GM12878 (cell line): ENCODE data around the gene AEBP1. TPM values are rescaled to one million over a fixed set of nuclear protein-coding genes. Genes with fewer than 3 reads are reported as not detected.

Source experiments
- ATAC-seq: fragments of 200-7000 bp; cut with Tn5 transposase; 3 replicates; pipeline ENCODE4 v1.9.1; 2020; ENCODE audit warnings: mild to moderate bottlenecking, moderate library complexity
- BruUV-seq: library from RNA; stranded (reverse); fragments of 400-500 nt; replicated peaks from 2 replicates; lab custom pipeline; 2021; lab: Mats Ljungman, UMichigan
- CTCF ChIA-PET: fragments of 300-600 bp; sonication (Branson Sonifier 250); formaldehyde crosslinking; extraction: SDS; loops from one replicate; lab custom pipeline; 2021; ENCODE audit warnings: inconsistent platforms; lab: Yijun Ruan, JAX
- POLR2A ChIA-PET: fragments of 350-600 bp; formaldehyde crosslinking; extraction: SDS; loops from one replicate; lab custom pipeline; 2021; ENCODE audit warnings: inconsistent platforms; lab: Charles Lee
- RAD21 ChIA-PET: fragments of 300-600 bp; sonication (Branson Sonifier 250); formaldehyde crosslinking; loops from one replicate; lab custom pipeline; 2023; ENCODE audit warnings: antibody characterized with exemption; ENCODE audit not compliant: unreplicated experiment; lab: Charles Lee
- SMC1A ChIA-PET: fragments of 300-600 bp; sonication (Branson Sonifier 250); formaldehyde crosslinking; loops from one replicate; lab custom pipeline; 2023; ENCODE audit not compliant: unreplicated experiment, uncharacterized antibody; lab: Charles Lee
- DNase-seq: peaks from one replicate; pipeline ENCODE4 v3.0.0-alpha.2; 2011; ENCODE audit warnings: low read depth, low spot score
- FAIRE-seq: peaks from 3 replicates; lab custom pipeline; 2011; peaks lifted over from hg19 to GRCh38; lab: Jason Lieb, UNC
- H2AFZ ChIP-seq: 2 replicates; pipeline ENCODE4 v1.6.0; 2011; ENCODE audit warnings: low read depth, low read length, control low read depth; ENCODE audit not compliant: control insufficient read depth
- H3K27ac ChIP-seq: 2 replicates; pipeline ENCODE4 v1.5.1; 2011; ENCODE audit warnings: control low read depth; ENCODE audit not compliant: control insufficient read depth, insufficient read depth
- H3K27me3 ChIP-seq, 2 experiments: replicated peaks in 1 of 2; 2 replicates each; pipeline versions ENCODE4 v1.6.0 to v1.6.1; 2011; ENCODE audit warnings: low read length in 1 of 2; ENCODE audit not compliant: control insufficient read depth in 2 of 2, insufficient read depth in 2 of 2
- H3K36me3 ChIP-seq, 2 experiments: 2 replicates each; pipeline ENCODE4 v1.5.1; 2011; ENCODE audit warnings: low read length in 1 of 2; ENCODE audit not compliant: control insufficient read depth in 2 of 2, insufficient read depth in 2 of 2
- H3K4me1 ChIP-seq: 2 replicates; pipeline ENCODE4 v1.6.1; 2011; ENCODE audit warnings: mild to moderate bottlenecking, low read length, moderate library complexity, mixed read lengths; ENCODE audit not compliant: control insufficient read depth, insufficient read depth
- H3K4me2 ChIP-seq: 2 replicates; pipeline ENCODE4 v1.6.0; 2011; ENCODE audit warnings: control low read depth; ENCODE audit not compliant: control insufficient read depth, insufficient read depth
- H3K4me3 ChIP-seq: fragments of 200-600 bp; sonication (generic); 2 replicates; pipeline ENCODE4 v1.5.1; 2016
- H3K79me2 ChIP-seq: 2 replicates; pipeline ENCODE4 v1.6.0; 2011; ENCODE audit warnings: low read length; ENCODE audit not compliant: control insufficient read depth, insufficient read depth
- H3K9ac ChIP-seq: 2 replicates; pipeline ENCODE4 v1.8.0; 2011; ENCODE audit warnings: low read length, control low read depth, mixed read lengths; ENCODE audit not compliant: control insufficient read depth, insufficient read depth
- H3K9me3 ChIP-seq: replicated peaks from 3 replicates; pipeline ENCODE4 v1.5.1; 2011; ENCODE audit warnings: mild to moderate bottlenecking, low read length; ENCODE audit not compliant: control insufficient read depth, insufficient read depth
- H4K20me1 ChIP-seq: 2 replicates; pipeline ENCODE4 v1.6.0; 2011; ENCODE audit not compliant: control insufficient read depth, insufficient read depth
- CREM ChIP-seq: IDR thresholded peaks from 2 replicates; pipeline ENCODE4 v1.6.1; 2014; ENCODE audit warnings: antibody characterized with exemption, low read depth
- NR2F1 ChIP-seq: fragments of 450-650 bp; conservative IDR thresholded peaks from 2 replicates; pipeline ENCODE4 v1.6.1; 2017; ENCODE audit warnings: mild to moderate bottlenecking
- POLR2AphosphoS5 ChIP-seq: IDR thresholded peaks from 2 replicates; pipeline ENCODE4 v1.6.1; 2011; ENCODE audit warnings: mild to moderate bottlenecking, low read length, inconsistent platforms
- WGBS: methylation state at CpG from one replicate; pipeline ENCODE4 v1.1.6; 2016; ENCODE audit warnings: low lambda C conversion rate; ENCODE audit not compliant: insufficient replicate concordance, insufficient coverage; ENCODE audit errors: missing lambda C conversion rate; 5-methylcytosine and 5-hydroxymethylcytosine counted together
- in situ Hi-C: fragments of 300-500 bp; cut with MboI; formaldehyde crosslinking; loops from 9 replicates; pipeline ENCODE4 v1.14.3; 2018; ENCODE audit warnings: mixed read lengths
- intact Hi-C: fragments of 100-400 bp; cut with micrococcal nuclease; formaldehyde crosslinking; loops from one replicate; pipeline ENCODE4 v1.14.2; 2022; ENCODE audit not compliant: unreplicated experiment
- polyA plus RNA-seq, 11 experiments: library from polyadenylated mRNA; depleted of rRNA in 4 of 11; unstranded in 6 of 11; stranded (reverse) in 5 of 11; fragments of >200 nt; fragmentation: Nextera tagmentation in 4 of 11; fragmentation: Illumina TruSeq in 1 of 11; extraction: Ambion mirVana in 4 of 11; extraction: Trizol in 1 of 11; gene quantifications; 1 replicate in 1 of 11; 2 replicates in 10 of 11; pipeline versions ENCODE4 v1.2.1 to v1.2.3, GENCODE V29; 2011 to 2016; ENCODE audit warnings: inconsistent platforms in 2 of 11, missing spikeins in 2 of 11, low read depth in 1 of 11
- total RNA-seq, 4 experiments: library from RNA; depleted of rRNA in 3 of 4; stranded (reverse); fragments of >200 nt in 3 of 4; fragmentation: Illumina TruSeq in 1 of 4; extraction: Trizol in 1 of 4; gene quantifications; 2 replicates each; pipeline versions ENCODE4 v1.2.1 to v1.2.3, GENCODE V29; 2013 to 2021
- TF ChIP-seq, protein P1 (sequence below): IDR thresholded peaks from 2 replicates; pipeline ENCODE4 v1.6.1; 2011; ENCODE audit warnings: borderline replicate concordance, low read depth, mild to moderate bottlenecking, moderate library complexity, mixed read lengths, low read length; ENCODE audit not compliant: insufficient read depth; ENCODE audit errors: extremely low read length
- TF ChIP-seq, protein P2 (sequence below): fragments of 450-650 bp; IDR thresholded peaks from 2 replicates; pipeline ENCODE4 v1.6.1; 2017; ENCODE audit warnings: mild to moderate bottlenecking, low read depth, inconsistent platforms; ENCODE audit not compliant: poor library complexity, severe bottlenecking
- TF ChIP-seq, protein P3 (sequence below): fragments of 450-650 bp; IDR thresholded peaks from 2 replicates; pipeline ENCODE4 v1.6.1; 2016; ENCODE audit warnings: mild to moderate bottlenecking
- TF ChIP-seq, protein P4 (sequence below): fragments of 150-350 bp; IDR thresholded peaks from 2 replicates; pipeline ENCODE4 v1.6.1; 2014; ENCODE audit warnings: mild to moderate bottlenecking, low read depth, low read length

AEBP1 gene
- total and polyA plus RNA-seq, 10 of the 15 experiments (the other 5 are each of a cell fraction or from before 2014, with no cell fraction given), result 0.06 to 0.23 (median 0.11) TPM; not detected in 5

DNA sequence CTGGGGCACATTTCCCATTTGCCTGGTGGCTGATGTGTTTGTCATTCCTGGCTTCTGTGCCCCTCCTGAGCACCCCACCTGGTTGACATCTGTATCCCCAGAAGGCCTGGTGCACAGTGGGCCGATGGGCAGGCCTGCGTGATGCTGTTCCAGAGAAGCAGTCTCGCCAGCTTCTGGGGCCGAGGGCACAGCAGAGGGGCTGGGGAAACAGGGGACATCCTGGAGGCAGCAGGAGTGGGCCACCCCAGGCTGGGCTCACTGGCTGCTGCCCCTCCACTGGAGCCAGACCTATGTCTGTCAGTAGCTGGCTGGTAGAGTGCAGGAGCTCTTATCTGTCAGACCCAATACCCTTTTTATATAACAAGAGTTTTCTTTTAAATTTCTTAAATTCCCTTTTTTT lies 37.9 kb downstream of the AEBP1 start:
- no peaks in the 10 kb centered on the region for H3K9me3 ChIP-seq
- FAIRE-seq, result no peak
- no peak overlapping the region for H3K4me2 ChIP-seq
- 44% methylated on average over 4 of the region's 4 CpGs for WGBS
- no peak overlapping the region for H3K9ac ChIP-seq
- ChIA-PET RAD21 (interaction anchor here (1.2 kb wide), 1 partner anchor 11 kb away, joined by 4 read pairs; no protein-coding TSS in a partner anchor), POLR2A (no interaction called here), SMC1A (interaction anchor here (0.8 kb wide), 1 partner anchor 236 kb away, joined by 3 read pairs; no protein-coding TSS in a partner anchor), CTCF (interaction anchor here (0.7 kb wide), 1 partner anchor 633 kb away, joined by 3 read pairs; no protein-coding TSS in a partner anchor)
- no peaks in the 10 kb centered on the region for H3K27me3 ChIP-seq
- no peak for ATAC-seq
- no peak overlapping the region for H3K4me3 ChIP-seq
- H3K36me3 ChIP-seq, result no peaks in the 10 kb centered on the region
- H4K20me1 ChIP-seq, result no peaks in the 10 kb centered on the region
- no peak overlapping the region for H3K27ac ChIP-seq
- no TSS peak for BruUV-seq
- no peak for TF ChIP-seq POLR2AphosphoS5
- TF ChIP-seq, protein P1, sequence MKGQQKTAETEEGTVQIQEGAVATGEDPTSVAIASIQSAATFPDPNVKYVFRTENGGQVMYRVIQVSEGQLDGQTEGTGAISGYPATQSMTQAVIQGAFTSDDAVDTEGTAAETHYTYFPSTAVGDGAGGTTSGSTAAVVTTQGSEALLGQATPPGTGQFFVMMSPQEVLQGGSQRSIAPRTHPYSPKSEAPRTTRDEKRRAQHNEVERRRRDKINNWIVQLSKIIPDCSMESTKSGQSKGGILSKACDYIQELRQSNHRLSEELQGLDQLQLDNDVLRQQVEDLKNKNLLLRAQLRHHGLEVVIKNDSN, result no peak
- TF ChIP-seq, protein P2, sequence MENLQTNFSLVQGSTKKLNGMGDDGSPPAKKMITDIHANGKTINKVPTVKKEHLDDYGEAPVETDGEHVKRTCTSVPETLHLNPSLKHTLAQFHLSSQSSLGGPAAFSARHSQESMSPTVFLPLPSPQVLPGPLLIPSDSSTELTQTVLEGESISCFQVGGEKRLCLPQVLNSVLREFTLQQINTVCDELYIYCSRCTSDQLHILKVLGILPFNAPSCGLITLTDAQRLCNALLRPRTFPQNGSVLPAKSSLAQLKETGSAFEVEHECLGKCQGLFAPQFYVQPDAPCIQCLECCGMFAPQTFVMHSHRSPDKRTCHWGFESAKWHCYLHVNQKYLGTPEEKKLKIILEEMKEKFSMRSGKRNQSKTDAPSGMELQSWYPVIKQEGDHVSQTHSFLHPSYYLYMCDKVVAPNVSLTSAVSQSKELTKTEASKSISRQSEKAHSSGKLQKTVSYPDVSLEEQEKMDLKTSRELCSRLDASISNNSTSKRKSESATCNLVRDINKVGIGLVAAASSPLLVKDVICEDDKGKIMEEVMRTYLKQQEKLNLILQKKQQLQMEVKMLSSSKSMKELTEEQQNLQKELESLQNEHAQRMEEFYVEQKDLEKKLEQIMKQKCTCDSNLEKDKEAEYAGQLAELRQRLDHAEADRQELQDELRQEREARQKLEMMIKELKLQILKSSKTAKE, result no peak
- TF ChIP-seq, protein P3, sequence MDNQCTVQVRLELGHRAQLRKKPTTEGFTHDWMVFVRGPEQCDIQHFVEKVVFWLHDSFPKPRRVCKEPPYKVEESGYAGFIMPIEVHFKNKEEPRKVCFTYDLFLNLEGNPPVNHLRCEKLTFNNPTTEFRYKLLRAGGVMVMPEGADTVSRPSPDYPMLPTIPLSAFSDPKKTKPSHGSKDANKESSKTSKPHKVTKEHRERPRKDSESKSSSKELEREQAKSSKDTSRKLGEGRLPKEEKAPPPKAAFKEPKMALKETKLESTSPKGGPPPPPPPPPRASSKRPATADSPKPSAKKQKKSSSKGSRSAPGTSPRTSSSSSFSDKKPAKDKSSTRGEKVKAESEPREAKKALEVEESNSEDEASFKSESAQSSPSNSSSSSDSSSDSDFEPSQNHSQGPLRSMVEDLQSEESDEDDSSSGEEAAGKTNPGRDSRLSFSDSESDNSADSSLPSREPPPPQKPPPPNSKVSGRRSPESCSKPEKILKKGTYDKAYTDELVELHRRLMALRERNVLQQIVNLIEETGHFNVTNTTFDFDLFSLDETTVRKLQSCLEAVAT, result no peak
- TF ChIP-seq NR2F1, result no peak
- TF ChIP-seq CREM, result no peak
- TF ChIP-seq, protein P4, sequence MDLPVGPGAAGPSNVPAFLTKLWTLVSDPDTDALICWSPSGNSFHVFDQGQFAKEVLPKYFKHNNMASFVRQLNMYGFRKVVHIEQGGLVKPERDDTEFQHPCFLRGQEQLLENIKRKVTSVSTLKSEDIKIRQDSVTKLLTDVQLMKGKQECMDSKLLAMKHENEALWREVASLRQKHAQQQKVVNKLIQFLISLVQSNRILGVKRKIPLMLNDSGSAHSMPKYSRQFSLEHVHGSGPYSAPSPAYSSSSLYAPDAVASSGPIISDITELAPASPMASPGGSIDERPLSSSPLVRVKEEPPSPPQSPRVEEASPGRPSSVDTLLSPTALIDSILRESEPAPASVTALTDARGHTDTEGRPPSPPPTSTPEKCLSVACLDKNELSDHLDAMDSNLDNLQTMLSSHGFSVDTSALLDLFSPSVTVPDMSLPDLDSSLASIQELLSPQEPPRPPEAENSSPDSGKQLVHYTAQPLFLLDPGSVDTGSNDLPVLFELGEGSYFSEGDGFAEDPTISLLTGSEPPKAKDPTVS, result no peak
- intact Hi-C loops (no loop called here), in situ Hi-C loops (no loop called here)
- H3K4me1 ChIP-seq, result no peaks in the 10 kb centered on the region
- no peaks in the 10 kb centered on the region for H3K79me2 ChIP-seq
- DNase-seq, result no peak
- no peak overlapping the region for H2AFZ ChIP-seq
